ENCODE data around the gene KRT3.

The KRT3 gene

DNA sequence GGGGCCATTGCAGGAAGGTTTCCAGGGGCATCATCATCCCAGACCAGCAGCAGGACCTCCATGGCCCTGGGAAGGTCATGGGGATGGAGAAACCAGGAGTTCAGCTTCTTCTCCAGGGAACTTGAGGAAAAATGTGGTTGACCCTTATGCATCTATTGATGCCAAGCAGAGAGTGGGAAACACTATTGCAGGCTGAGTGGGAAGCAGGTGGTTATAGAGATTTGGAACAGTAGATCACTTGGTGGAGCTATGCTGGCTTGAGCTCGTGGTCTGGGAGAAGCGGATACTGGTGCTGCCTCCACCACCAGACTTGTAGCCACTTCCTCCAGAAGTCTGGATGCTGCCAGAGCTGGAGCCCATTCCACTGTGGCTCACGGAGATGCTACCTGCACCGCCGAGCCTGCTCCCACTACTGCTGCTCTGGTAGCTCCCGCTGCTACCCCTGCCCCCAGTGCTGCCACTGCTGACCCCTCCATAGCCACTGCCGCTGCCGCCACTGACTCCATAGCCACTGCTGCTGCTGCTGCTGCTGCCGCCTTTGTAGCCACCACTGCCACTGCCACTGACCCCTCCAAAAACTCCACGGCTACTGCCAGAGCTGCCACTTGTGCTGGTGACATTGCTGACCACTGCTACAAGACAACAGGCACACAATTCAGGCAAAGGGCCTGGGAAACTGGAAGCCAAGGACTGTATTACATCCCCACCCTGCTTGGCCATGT, 27.3 kb downstream of the KRT3 start:
- TF ChIP-seq, protein P1, sequence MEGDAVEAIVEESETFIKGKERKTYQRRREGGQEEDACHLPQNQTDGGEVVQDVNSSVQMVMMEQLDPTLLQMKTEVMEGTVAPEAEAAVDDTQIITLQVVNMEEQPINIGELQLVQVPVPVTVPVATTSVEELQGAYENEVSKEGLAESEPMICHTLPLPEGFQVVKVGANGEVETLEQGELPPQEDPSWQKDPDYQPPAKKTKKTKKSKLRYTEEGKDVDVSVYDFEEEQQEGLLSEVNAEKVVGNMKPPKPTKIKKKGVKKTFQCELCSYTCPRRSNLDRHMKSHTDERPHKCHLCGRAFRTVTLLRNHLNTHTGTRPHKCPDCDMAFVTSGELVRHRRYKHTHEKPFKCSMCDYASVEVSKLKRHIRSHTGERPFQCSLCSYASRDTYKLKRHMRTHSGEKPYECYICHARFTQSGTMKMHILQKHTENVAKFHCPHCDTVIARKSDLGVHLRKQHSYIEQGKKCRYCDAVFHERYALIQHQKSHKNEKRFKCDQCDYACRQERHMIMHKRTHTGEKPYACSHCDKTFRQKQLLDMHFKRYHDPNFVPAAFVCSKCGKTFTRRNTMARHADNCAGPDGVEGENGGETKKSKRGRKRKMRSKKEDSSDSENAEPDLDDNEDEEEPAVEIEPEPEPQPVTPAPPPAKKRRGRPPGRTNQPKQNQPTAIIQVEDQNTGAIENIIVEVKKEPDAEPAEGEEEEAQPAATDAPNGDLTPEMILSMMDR (IDR thresholded peaks at IDR 0.05; ENCODE audit: extremely low read depth, missing control alignments) = no peak
- DNase-seq (ENCODE audit: low spot score) = no peak

DNA sequence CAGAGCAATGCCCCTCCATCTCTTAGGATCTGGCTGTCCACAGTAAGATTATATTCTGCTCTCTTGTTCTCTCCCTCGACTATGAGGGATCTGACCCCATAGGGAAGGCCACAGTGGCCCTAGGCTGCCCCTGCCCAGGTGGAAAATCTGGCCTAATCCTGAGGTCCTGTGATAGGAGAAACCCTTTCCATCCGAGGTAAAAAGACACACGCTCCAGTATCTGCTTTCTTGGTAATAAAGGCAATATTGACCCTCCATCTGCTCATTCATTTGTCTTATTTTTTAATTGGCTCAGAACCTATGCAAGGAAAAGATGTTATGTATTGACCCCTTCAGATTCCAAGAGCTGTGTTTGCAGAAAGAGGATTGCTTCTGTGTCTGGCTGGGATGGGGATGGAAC, 28.5 kb downstream of the KRT3 start:
- TF ChIP-seq, protein P1 (IDR thresholded peaks at IDR 0.05; ENCODE audit: extremely low read depth, missing control alignments) = no peak
- no peak for DNase-seq (ENCODE audit: low spot score)

DNA sequence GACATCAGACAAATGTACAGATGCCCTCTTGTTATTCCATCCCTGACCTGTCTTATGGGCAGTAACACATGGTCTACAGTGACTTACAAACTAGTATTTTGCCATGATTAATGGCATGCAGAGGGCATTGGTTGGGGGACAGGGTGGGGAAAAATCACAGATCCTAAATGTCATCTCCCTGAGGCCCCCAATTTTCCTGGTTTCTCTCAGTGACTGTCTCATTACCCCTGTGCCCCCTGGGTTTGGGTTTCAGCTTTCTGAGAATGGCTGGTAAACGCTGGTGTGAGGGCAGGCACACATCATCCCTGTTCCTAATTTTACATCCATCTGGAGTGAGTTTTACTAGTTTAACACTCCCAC, 28.9 kb downstream of the KRT3 start:
- no peak for DNase-seq (ENCODE audit: low spot score)
- TF ChIP-seq, protein P1 (IDR thresholded peaks at IDR 0.05; ENCODE audit: extremely low read depth, missing control alignments) = no peak

DNA sequence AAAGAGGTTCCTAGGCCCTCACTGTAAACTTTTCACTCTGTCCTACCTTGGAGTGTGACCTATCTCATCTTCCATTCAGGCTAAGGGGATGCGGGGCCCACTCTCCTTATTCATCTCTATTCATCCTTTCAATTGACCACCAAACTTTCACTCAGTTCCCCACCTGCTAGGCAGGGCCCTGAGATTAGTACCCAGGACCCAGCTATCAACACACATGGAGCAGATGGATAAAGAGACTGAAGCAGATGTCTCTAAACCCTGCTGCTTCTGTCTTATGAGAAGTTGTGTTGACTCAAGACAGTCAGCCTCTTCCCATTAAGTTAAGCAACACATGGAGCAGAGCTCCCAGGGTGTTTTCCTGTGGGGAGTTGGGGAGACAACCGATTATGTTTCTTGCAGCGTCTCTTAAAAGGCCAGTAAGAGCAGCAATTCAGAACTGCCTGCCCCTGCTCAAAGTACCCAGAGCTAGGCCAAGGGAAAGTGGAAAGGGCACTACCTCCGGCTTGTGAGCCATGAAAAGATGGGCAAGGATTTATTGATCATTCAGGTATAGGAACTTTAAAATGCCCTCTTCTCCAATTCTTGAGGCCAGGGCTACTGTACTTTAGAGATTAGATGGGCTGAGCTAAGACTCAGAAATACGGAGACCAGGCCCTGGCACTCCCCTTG, 29.4 kb downstream of the KRT3 start:
- TF ChIP-seq, protein P1 (IDR thresholded peaks at IDR 0.05; ENCODE audit: extremely low read depth, missing control alignments) = no peak
- no peak for DNase-seq (ENCODE audit: low spot score)

DNA sequence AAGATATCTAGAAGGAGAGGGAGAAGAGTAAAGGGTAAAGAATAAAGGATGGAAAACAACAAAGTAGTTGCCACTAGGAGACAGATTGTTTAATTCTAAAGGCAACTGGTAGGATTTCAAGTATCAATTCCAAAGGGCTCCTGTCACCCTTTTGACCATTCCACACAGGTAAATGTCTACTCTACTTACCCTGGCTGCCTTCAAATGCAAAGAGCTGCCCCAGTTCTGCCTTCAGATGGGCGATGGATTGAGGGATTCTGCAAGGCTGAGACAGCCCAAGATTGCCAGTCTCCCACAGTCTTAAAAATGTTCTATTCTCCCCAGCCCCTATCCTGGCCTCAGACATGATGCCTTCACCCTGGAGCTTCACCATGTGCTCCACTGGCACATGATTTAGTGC, 30.2 kb downstream of the KRT3 start:
- TF ChIP-seq, protein P1 (IDR thresholded peaks at IDR 0.05; ENCODE audit: extremely low read depth, missing control alignments) = no peak
- no peak for DNase-seq (ENCODE audit: low spot score)

DNA sequence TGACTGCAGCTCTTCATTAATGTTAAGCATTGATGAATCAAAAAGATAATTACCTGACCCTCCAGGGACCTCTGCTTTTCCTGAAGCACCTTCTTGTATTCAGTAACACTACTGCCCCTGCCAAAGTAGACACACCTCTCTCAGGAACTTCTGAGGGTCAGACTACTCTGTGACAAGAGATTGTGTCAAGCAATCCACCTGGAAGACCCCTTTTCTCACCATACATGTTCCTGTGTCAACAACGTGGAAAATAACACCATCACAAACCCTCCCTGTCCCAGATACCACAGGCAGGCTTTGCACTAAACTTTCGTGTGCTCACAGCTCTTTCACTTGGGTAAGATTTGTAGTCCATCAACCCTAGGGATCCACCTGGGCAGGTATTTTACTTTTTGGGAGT, 31.9 kb downstream of the KRT3 start:
- TF ChIP-seq, protein P1 (IDR thresholded peaks at IDR 0.05; ENCODE audit: extremely low read depth, missing control alignments) = no peak

DNA sequence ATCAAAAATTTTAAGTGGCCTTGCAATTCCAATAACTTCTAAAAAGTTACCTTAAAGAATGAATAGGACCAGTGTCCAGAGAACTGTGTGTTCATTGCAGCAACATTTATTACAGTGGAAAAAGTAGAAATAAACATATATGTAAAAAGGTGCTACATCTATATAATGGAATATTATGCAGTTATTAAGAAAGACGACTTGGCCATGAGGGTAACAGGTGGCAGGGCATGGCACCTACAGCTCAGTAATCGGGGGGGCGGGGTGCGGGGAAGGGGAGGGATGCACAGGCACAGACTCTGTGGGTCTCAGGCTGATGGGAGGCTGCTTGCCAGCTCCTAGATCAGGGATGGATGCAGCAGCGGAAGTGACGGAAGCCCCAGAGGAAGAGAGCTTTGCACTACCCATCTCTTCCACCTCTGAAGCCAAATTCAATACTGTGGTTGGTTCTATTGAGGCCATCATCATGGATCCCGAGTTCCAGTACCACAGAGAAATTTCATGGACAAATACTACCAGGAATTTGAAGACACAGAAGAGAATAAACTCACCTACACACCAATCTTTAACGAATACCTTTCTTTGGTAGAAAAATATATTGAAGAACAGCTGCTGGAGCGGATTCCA, 32.8 kb downstream of the KRT3 start:
- no peak for DNase-seq (ENCODE audit: low spot score)
- TF ChIP-seq, protein P1 (IDR thresholded peaks at IDR 0.05; ENCODE audit: extremely low read depth, missing control alignments) = no peak

More for the DNA sequence above, 31.9 kb downstream of the KRT3 start:
- DNase-seq (ENCODE audit: low spot score) = no peak

Measured in GM20000 (cell line).